SK-N-SH (cell line): ENCODE measurements around the gene CDKN1B. TPM values are rescaled to one million over a fixed set of nuclear protein-coding genes. Genes with fewer than 3 reads are reported as not detected.

Experiments
- CTCF ChIA-PET: fragments of 300-600, 350-600 bp; formaldehyde crosslinking; extraction: SDS; loops from one replicate; lab custom pipeline; 2021; lab: Yijun Ruan, JAX
- POLR2A ChIA-PET: fragments of 350-600 bp; sonication (Branson Sonifier 250); formaldehyde crosslinking; extraction: SDS; loops from one replicate; lab custom pipeline; 2020; ENCODE audit warnings: antibody characterized with exemption, inconsistent platforms; lab: Yijun Ruan, JAX
- DNase-seq: peaks from one replicate; pipeline ENCODE4 v3.0.0; 2012
- H2AFZ ChIP-seq: fragments of 200-600 bp; sonication (generic); 2 replicates; pipeline ENCODE4 v1.8.1; 2016; ENCODE audit warnings: antibody characterized with exemption, mild to moderate bottlenecking, low read depth
- H3F3A ChIP-seq: fragments of 200-600 bp; sonication (generic); replicated peaks from 2 replicates; pipeline ENCODE3; 2016; ENCODE audit warnings: antibody characterized with exemption, mild to moderate bottlenecking; ENCODE audit not compliant: insufficient read depth
- H3K27ac ChIP-seq, 2 experiments: fragments of 200-500 bp in 1 of 2; fragments of 200-600 bp in 1 of 2; sonication (Bioruptor generic) in 1 of 2; sonication (generic), shearing (Covaris generic) in 1 of 2; 2 replicates each; pipeline versions ENCODE4 v1.5.1 to v1.6.1; 2014 to 2016; ENCODE audit warnings: low read depth in 2 of 2, inconsistent platforms in 1 of 2, low read length in 1 of 2, mild to moderate bottlenecking in 1 of 2, mixed read lengths in 1 of 2
- H3K27me3 ChIP-seq: fragments of 200-600 bp; sonication (generic), shearing (Covaris generic); 2 replicates; pipeline ENCODE4 v1.6.1; 2016; ENCODE audit warnings: mixed run types; ENCODE audit not compliant: insufficient read depth
- H3K36me3 ChIP-seq, 2 experiments: fragments of 200-500 bp in 1 of 2; fragments of 200-600 bp in 1 of 2; sonication (Bioruptor generic) in 1 of 2; sonication (generic) in 1 of 2; replicated peaks in 1 of 2; 2 replicates each; pipeline versions ENCODE3 to v1.5.1; 2014 to 2016; ENCODE audit warnings: low read length in 1 of 2, mild to moderate bottlenecking in 1 of 2; ENCODE audit not compliant: insufficient read depth in 2 of 2, control insufficient read depth in 1 of 2
- H3K4me1 ChIP-seq, 2 experiments: fragments of 200-500 bp in 1 of 2; fragments of 200-600 bp in 1 of 2; sonication (Bioruptor generic) in 1 of 2; sonication (generic), shearing (Covaris generic) in 1 of 2; 2 replicates each; pipeline versions ENCODE4 v1.5.1 to v1.6.1; 2014 to 2016; ENCODE audit warnings: low read depth in 1 of 2, low read length in 1 of 2, mixed run types in 1 of 2; ENCODE audit not compliant: insufficient read depth in 2 of 2, control insufficient read depth in 1 of 2
- H3K4me2 ChIP-seq: fragments of 200-600 bp; sonication (generic), shearing (Covaris generic); 2 replicates; pipeline ENCODE4 v1.6.1; 2017; ENCODE audit warnings: mixed run types
- H3K4me3 ChIP-seq, 2 experiments: fragments of 200-500 bp in 1 of 2; fragments of 200-600 bp in 1 of 2; sonication (Bioruptor generic) in 1 of 2; sonication (generic), shearing (Covaris generic) in 1 of 2; 2 replicates each; pipeline versions ENCODE4 v1.5.1 to v1.8.1; 2014 to 2016; ENCODE audit warnings: low read depth in 2 of 2, inconsistent platforms in 1 of 2, low read length in 1 of 2, mild to moderate bottlenecking in 1 of 2, mixed read lengths in 1 of 2, moderate library complexity in 1 of 2
- H3K79me2 ChIP-seq: fragments of 200-600 bp; sonication (generic); 2 replicates; pipeline ENCODE4 v1.8.1; 2017; ENCODE audit warnings: mild to moderate bottlenecking; ENCODE audit not compliant: insufficient read depth
- H3K9ac ChIP-seq: fragments of 200-600 bp; sonication (generic); 2 replicates; pipeline ENCODE4 v1.6.1; 2017; ENCODE audit warnings: mixed run types
- H3K9me2 ChIP-seq: fragments of 200-600 bp; sonication (generic); 2 replicates; pipeline ENCODE4 v1.6.1; 2017; ENCODE audit warnings: mixed run types
- H3K9me3 ChIP-seq: fragments of 200-600 bp; sonication (generic); 2 replicates; pipeline ENCODE4 v1.6.1; 2017; ENCODE audit warnings: mixed run types, mild to moderate bottlenecking, moderate library complexity
- H4K20me1 ChIP-seq: fragments of 200-600 bp; sonication (generic); 2 replicates; pipeline ENCODE4 v1.6.1; 2017; ENCODE audit warnings: mild to moderate bottlenecking, mixed run types; ENCODE audit not compliant: insufficient read depth
- ELF1 ChIP-seq: IDR thresholded peaks from 2 replicates; pipeline ENCODE4 v1.4.0; 2012
- EP300 ChIP-seq, 2 experiments: IDR thresholded peaks; 2 replicates each; pipeline versions ENCODE4 v1.4.0 to v1.6.1; 2012; ENCODE audit warnings: borderline replicate concordance in 1 of 2, low read depth in 1 of 2, low read length in 1 of 2
- FOSL2 ChIP-seq: IDR thresholded peaks from 2 replicates; pipeline ENCODE4 v1.4.0; 2012; ENCODE audit warnings: low read depth, mild to moderate bottlenecking, moderate library complexity, borderline replicate concordance
- GABPA ChIP-seq: IDR thresholded peaks from 2 replicates; pipeline ENCODE4 v1.4.0; 2012; ENCODE audit warnings: low read depth, mild to moderate bottlenecking
- MEF2A ChIP-seq: IDR thresholded peaks from 2 replicates; pipeline ENCODE4 v1.4.0; 2012; ENCODE audit warnings: low read depth, borderline replicate concordance
- MXI1 ChIP-seq: IDR thresholded peaks from 2 replicates; pipeline ENCODE4 v1.6.1; 2012; ENCODE audit warnings: mild to moderate bottlenecking, low read depth, low read length, improper control_type of control experiment
- NFIC ChIP-seq: IDR thresholded peaks from 2 replicates; pipeline ENCODE4 v1.4.0; 2012; ENCODE audit warnings: borderline replicate concordance
- POLR2AphosphoS5 ChIP-seq: IDR thresholded peaks from 2 replicates; pipeline ENCODE4 v1.6.1; 2012; ENCODE audit warnings: low read depth, low read length
- RAD21 ChIP-seq: IDR thresholded peaks from 2 replicates; pipeline ENCODE4 v1.6.1; 2012; ENCODE audit warnings: mild to moderate bottlenecking, low read length
- RCOR1 ChIP-seq: fragments of 150-350 bp; IDR thresholded peaks from 2 replicates; pipeline ENCODE4 v1.6.1; 2017; ENCODE audit warnings: antibody characterized with exemption, low read length
- RFX5 ChIP-seq: IDR thresholded peaks from 2 replicates; pipeline ENCODE4 v1.6.1; 2012; ENCODE audit warnings: mild to moderate bottlenecking, improper control_type of control experiment, low read length
- RXRA ChIP-seq: IDR thresholded peaks from 2 replicates; pipeline ENCODE4 v1.4.0; 2012; ENCODE audit warnings: low read depth, mild to moderate bottlenecking, borderline replicate concordance
- SMC3 ChIP-seq: IDR thresholded peaks from 2 replicates; pipeline ENCODE4 v1.6.1; 2012; ENCODE audit warnings: low read depth, low read length, improper control_type of control experiment
- YY1 ChIP-seq: IDR thresholded peaks from 2 replicates; pipeline ENCODE4 v1.4.0; 2012; ENCODE audit warnings: low read depth, mild to moderate bottlenecking
- WGBS: methylation state at CpG from one replicate; pipeline ENCODE4 v1.1.6; 2017; ENCODE audit warnings: low lambda C conversion rate; 5-methylcytosine and 5-hydroxymethylcytosine counted together
- polyA plus RNA-seq, 3 experiments: library from polyadenylated mRNA; depleted of rRNA; stranded (reverse); fragments of >200 nt; gene quantifications; 2 replicates each; pipeline ENCODE4 v1.2.3, GENCODE V29; 2012
- TF ChIP-seq, protein P1 (sequence below): IDR thresholded peaks from 2 replicates; pipeline ENCODE4; 2012
- TF ChIP-seq, protein P2 (sequence below): IDR thresholded peaks from 2 replicates; pipeline ENCODE4 v1.4.0; 2012; ENCODE audit warnings: low read depth
- TF ChIP-seq, protein P3 (sequence below): IDR thresholded peaks from 2 replicates; pipeline ENCODE4 v1.4.0; 2012; ENCODE audit warnings: low read depth, borderline replicate concordance
- TF ChIP-seq, protein P4 (sequence below): IDR thresholded peaks from 2 replicates; pipeline ENCODE4 v1.4.0; 2012; ENCODE audit warnings: low read depth, borderline replicate concordance

CDKN1B gene
- polyA plus RNA-seq, 1 of the 3 experiments (the other 2 are of a cell fraction) = 9.2 TPM

DNA sequence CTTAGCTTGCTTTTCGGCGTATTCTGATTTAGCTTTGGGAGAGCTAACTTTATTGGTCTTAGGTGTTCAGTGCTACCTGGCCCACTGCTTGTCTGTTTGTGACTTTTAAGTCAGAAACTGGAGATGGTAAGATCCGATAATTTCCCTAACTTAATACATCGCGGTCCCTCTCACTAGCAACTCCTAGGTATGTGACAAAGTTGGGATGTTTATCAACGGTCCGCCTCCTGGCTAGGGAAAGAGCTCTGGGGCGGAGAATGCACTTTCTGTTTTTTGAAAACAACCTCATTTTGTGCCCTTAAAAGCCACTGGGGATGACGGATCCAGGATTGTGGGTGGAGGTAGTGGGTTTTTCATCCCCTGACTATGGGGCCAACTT, 1.2 kb downstream of the CDKN1B start:
- CTCF ChIA-PET = interaction anchor here (0.7 to 2.7 kb wide), 5 partner anchors 19 to 361 kb away, joined by 3 to 15 read pairs (median 3); partner anchors contain the start of gene BORCS5
- no peak for TF ChIP-seq RFX5
- 0 out of 2 replicates have a peak, but pooled peaks have one; percentile 4 for TF ChIP-seq POLR2AphosphoS5
- TF ChIP-seq, protein P1, sequence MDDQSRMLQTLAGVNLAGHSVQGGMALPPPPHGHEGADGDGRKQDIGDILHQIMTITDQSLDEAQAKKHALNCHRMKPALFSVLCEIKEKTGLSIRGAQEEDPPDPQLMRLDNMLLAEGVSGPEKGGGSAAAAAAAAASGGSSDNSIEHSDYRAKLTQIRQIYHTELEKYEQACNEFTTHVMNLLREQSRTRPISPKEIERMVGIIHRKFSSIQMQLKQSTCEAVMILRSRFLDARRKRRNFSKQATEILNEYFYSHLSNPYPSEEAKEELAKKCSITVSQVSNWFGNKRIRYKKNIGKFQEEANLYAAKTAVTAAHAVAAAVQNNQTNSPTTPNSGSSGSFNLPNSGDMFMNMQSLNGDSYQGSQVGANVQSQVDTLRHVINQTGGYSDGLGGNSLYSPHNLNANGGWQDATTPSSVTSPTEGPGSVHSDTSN = no peak
- TF ChIP-seq, all 33 proteins: peak for 1
- 3% methylated on average over 9 of the region's 9 CpGs for WGBS
- Histone ChIP-seq H3F3A (peaks cover 21% of the 10 kb centered on the region), H3K4me3 (peak overlapping the region; percentile 67 to 81), H3K27ac (peak overlapping the region; percentile 94 to 98), H3K9ac (peak overlapping the region; percentile 99), H3K9me3 (no peaks in the 10 kb centered on the region), H3K4me1 (peaks cover 29 to 37% of the 10 kb centered on the region in 2 experiments; a peak in 3 of 4 replicates), H3K9me2 (no peaks in the 10 kb centered on the region), H2AFZ (no peak overlapping the region), H3K27me3 (no peaks in the 10 kb centered on the region), H3K36me3 (peaks cover 35 to 40% of the 10 kb centered on the region in 2 experiments), H3K4me2 (peak overlapping the region; percentile 99), H3K79me2 (peaks cover 62% of the 10 kb centered on the region), H4K20me1 (peaks cover 11% of the 10 kb centered on the region; the same call in 1 of the 2 replicates)
- POLR2A ChIA-PET = interaction anchor here (0.6 to 1.2 kb wide), 4 partner anchors 69 to 368 kb away, joined by 3 read pairs; partner anchors contain the start of gene MANSC1
- no peak for DNase-seq

DNA sequence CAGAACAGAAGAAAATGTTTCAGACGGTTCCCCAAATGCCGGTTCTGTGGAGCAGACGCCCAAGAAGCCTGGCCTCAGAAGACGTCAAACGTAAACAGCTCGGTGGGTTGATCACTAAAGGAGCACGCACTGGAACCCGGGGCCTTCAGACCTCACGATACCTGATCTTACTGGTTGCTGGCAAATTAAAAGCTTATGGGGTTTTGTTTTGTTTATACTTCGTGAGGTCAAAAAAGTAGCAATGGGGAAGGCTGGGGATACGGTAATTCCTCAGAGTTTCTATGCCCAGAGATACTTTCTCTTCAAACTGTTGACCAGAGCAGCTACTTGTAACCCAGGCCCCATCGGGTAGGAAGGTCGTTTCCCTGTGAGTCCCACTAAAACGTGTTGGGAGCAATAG, 1.7 kb downstream of the CDKN1B start:
- TF ChIP-seq MXI1 = no peak
- TF ChIP-seq GABPA = no peak
- TF ChIP-seq SMC3 = no peak
- no peak for TF ChIP-seq ELF1
- Histone ChIP-seq H3K9me3 (no peaks in the 10 kb centered on the region), H3K9me2 (no peaks in the 10 kb centered on the region), H3K9ac (peak overlapping the region; percentile 99), H3K36me3 (peaks cover 35 to 40% of the 10 kb centered on the region in 2 experiments), H3K4me2 (peak overlapping the region; percentile 99), H3K79me2 (peaks cover 67% of the 10 kb centered on the region), H3K27ac (peak overlapping the region; percentile 94 to 98), H2AFZ (no peak overlapping the region), H4K20me1 (peaks cover 11% of the 10 kb centered on the region; the same call in 1 of the 2 replicates), H3K4me1 (peaks cover 29 to 37% of the 10 kb centered on the region in 2 experiments; a peak in 3 of 4 replicates), H3K4me3 (peak overlapping the region; percentile 67 to 81), H3K27me3 (no peaks in the 10 kb centered on the region), H3F3A (peaks cover 21% of the 10 kb centered on the region)
- 3% methylated on average over 14 of the region's 14 CpGs for WGBS
- DNase-seq = no peak
- POLR2A ChIA-PET = interaction anchor here (0.6 to 1.2 kb wide), 4 partner anchors 68 to 369 kb away, joined by 3 read pairs; partner anchors contain the start of gene MANSC1
- CTCF ChIA-PET = interaction anchor here (0.7 to 2.7 kb wide), 6 partner anchors 18 to 361 kb away, joined by 3 to 15 read pairs (median 3); partner anchors contain the start of gene BORCS5

DNA sequence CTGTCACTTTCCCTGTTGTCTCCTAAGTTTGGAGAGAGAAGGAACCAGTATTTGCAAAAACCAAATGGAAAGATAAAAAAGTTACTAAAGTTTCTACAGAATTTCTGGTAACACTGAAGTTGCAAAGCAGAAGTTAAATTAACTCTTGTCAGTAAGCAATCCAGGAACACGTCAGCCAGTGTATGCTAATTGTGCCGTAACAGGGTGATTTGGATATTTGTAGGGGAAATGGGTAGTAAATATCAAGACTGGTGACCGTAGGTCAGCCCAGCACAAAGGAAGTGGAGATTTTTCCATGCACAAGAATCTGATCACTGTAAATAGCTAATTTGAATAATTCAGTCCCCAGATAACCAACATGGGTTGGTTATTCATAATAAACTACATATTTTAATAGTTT, 2.3 kb downstream of the CDKN1B start:
- ChIA-PET CTCF (interaction anchor here (1.5 to 2.7 kb wide), 2 partner anchors 17 to 342 kb away, joined by 3 to 15 read pairs; no protein-coding TSS in a partner anchor), POLR2A (interaction anchor here (1.0 kb wide), 1 partner anchor 68 kb away, joined by 3 read pairs; no protein-coding TSS in a partner anchor)
- Histone ChIP-seq H3K9me2 (no peaks in the 10 kb centered on the region), H3K36me3 (peaks cover 35 to 40% of the 10 kb centered on the region in 2 experiments), H3K9me3 (no peaks in the 10 kb centered on the region), H3K27me3 (no peaks in the 10 kb centered on the region), H3K4me1 (peaks cover 29 to 33% of the 10 kb centered on the region in 2 experiments; a peak in 3 of 4 replicates), H2AFZ (no peak overlapping the region), H3K4me2 (peak overlapping the region; percentile 99), H3K9ac (peak overlapping the region; percentile 99), H3K79me2 (peaks cover 73% of the 10 kb centered on the region), H4K20me1 (peaks cover 11% of the 10 kb centered on the region; the same call in 1 of the 2 replicates), H3K4me3 (peak overlapping the region; percentile 67 to 81), H3F3A (peaks cover 21% of the 10 kb centered on the region), H3K27ac (peak overlapping the region; percentile 94 to 98)
- WGBS = 10% methylated on average over 3 of the region's 3 CpGs
- DNase-seq = no peak
- TF ChIP-seq POLR2AphosphoS5 (no peak), FOSL2 (no peak), NFIC (no peak), RXRA (no peak), RAD21 (no peak), RCOR1 (no peak), YY1 (no peak), SMC3 (no peak), EP300 (IDR thresholded peaks at IDR 0.05; ENCODE audit: borderline replicate concordance in 1 of 2, low read depth in 1 of 2, low read length in 1 of 2) (no peak), GABPA (no peak), MEF2A (no peak)
- TF ChIP-seq, protein P2, sequence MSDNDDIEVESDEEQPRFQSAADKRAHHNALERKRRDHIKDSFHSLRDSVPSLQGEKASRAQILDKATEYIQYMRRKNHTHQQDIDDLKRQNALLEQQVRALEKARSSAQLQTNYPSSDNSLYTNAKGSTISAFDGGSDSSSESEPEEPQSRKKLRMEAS = no peak
- TF ChIP-seq, protein P3, sequence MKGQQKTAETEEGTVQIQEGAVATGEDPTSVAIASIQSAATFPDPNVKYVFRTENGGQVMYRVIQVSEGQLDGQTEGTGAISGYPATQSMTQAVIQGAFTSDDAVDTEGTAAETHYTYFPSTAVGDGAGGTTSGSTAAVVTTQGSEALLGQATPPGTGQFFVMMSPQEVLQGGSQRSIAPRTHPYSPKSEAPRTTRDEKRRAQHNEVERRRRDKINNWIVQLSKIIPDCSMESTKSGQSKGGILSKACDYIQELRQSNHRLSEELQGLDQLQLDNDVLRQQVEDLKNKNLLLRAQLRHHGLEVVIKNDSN = no peak
- TF ChIP-seq, protein P4, sequence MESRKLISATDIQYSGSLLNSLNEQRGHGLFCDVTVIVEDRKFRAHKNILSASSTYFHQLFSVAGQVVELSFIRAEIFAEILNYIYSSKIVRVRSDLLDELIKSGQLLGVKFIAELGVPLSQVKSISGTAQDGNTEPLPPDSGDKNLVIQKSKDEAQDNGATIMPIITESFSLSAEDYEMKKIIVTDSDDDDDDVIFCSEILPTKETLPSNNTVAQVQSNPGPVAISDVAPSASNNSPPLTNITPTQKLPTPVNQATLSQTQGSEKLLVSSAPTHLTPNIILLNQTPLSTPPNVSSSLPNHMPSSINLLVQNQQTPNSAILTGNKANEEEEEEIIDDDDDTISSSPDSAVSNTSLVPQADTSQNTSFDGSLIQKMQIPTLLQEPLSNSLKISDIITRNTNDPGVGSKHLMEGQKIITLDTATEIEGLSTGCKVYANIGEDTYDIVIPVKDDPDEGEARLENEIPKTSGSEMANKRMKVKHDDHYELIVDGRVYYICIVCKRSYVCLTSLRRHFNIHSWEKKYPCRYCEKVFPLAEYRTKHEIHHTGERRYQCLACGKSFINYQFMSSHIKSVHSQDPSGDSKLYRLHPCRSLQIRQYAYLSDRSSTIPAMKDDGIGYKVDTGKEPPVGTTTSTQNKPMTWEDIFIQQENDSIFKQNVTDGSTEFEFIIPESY = no peak
